IPS DF 6.9 (cell line): ENCODE data around the gene KIAA1210.

Experiments
- DNase-seq: peaks from one replicate; pipeline ENCODE4 v3.0.0-alpha.2; 2013; ENCODE audit warnings: low read depth, low spot score
- H3K27ac ChIP-seq: one replicate; pipeline ENCODE4 v1.5.1; 2013; ENCODE audit warnings: low read length, control low read depth
- H3K27me3 ChIP-seq: 2 replicates; pipeline ENCODE4 v1.6.1; 2013; ENCODE audit warnings: mild to moderate bottlenecking, low read length; ENCODE audit not compliant: control insufficient read depth, insufficient read depth
- H3K36me3 ChIP-seq: 2 replicates; pipeline ENCODE4 v1.6.1; 2013; ENCODE audit warnings: low read length; ENCODE audit not compliant: control insufficient read depth, insufficient read depth
- H3K4me1 ChIP-seq: 2 replicates; pipeline ENCODE4 v1.6.1; 2013; ENCODE audit warnings: low read length; ENCODE audit not compliant: control insufficient read depth, insufficient read depth
- H3K4me3 ChIP-seq: 2 replicates; pipeline ENCODE4 v1.5.1; 2013; ENCODE audit warnings: mild to moderate bottlenecking, low read length
- H3K9me3 ChIP-seq: 2 replicates; pipeline ENCODE4 v1.6.1; 2013; ENCODE audit warnings: low read length, inconsistent platforms; ENCODE audit not compliant: control insufficient read depth, insufficient read depth
- WGBS: extraction: QIAGEN DNeasy Blood & Tissue Kit; methylation state at CpG from one replicate; pipeline ENCODE4 v1.1.7; 2013; ENCODE audit warnings: mixed read lengths, missing lambda C conversion rate; ENCODE audit not compliant: insufficient read length, insufficient coverage; 5-methylcytosine and 5-hydroxymethylcytosine counted together

The KIAA1210 gene

DNA sequence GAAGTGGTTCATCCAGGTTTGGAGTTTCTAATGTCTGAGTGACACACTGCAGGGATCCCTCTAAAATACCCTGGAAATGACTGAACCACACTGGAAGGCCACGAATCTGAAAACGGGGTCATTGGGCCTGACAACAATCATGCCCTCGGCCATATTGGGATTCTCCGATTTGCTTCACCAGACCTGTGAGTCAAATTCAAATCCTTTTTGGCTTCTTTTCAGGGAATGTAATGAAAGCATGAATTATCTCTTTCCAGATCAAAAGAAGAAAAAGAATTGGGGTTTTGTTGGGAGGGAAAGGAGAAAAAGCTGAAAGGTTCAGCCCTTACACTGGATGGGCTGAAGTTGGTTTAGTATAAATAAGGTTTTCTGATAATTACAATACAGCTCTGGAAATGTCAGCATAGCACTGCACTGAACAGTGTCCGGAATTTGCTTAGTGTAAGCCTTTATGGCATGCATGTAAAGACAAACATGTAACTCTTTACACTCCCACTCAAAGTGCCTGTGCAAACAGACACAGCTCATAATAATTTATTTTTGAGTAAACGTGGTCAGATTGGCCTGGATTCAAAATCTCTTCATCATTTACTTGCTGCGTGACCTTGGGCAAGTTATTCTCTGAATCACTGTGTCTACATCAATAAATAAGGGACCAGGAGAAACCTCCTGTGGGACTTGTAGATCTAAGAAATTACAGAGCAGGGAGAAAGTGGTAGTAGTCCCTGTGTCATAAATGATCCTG is 33.4 kb downstream of the KIAA1210 start:
- H3K36me3 ChIP-seq = no peaks in the 10 kb centered on the region
- no peak overlapping the region for H3K4me3 ChIP-seq
- no CpG with 5 or more reads among the region's 7 CpGs for WGBS
- H3K27me3 ChIP-seq = no peaks in the 10 kb centered on the region
- DNase-seq = no peak
- H3K27ac ChIP-seq = no peak overlapping the region
- H3K9me3 ChIP-seq = no peaks in the 10 kb centered on the region
- H3K4me1 ChIP-seq = no peaks in the 10 kb centered on the region

DNA sequence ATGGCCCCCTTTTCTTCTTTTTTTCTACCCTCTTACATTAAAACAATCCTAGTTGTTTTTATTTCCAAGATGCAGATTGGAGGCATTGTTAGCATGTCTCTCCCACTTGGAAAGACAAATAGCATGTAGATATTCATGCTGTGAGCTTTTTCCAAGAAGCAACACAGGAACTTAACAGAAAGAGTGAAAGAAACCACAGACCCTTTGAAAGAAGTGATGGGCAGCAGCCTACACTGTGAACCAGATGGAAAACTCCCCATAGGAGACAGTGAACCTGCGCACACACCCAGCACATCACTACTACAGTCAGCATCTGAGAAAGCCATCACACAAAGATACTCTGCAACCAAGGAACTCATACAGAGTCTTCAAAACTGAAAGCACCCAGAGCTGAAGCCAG is 37.0 kb downstream of the KIAA1210 start:
- no CpG with 5 or more reads among the region's 1 CpG for WGBS
- DNase-seq = no peak
- H3K36me3 ChIP-seq = no peaks in the 10 kb centered on the region
- H3K9me3 ChIP-seq = no peaks in the 10 kb centered on the region
- H3K27me3 ChIP-seq = no peaks in the 10 kb centered on the region
- no peak overlapping the region for H3K4me3 ChIP-seq
- H3K27ac ChIP-seq = no peak overlapping the region
- no peaks in the 10 kb centered on the region for H3K4me1 ChIP-seq

DNA sequence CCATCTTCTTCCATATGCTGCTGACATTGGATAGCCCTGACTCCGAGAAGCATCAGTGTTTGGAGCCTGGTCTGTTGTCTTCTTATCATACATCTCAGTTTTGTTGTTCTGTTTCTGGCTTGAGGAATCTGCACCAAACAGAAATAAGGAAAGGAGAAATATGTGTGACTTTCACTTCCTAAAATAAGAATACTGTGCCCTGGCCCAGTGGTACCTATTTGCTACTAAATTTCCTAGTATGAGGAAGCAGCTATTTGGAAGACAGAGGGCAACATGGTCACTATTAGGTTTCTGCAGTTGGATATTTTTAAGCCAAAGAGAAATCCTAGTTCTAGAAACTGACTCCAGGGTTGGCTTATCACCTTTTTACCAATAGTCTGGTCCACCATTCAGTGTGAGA is 38.0 kb downstream of the KIAA1210 start:
- H3K9me3 ChIP-seq = no peaks in the 10 kb centered on the region
- no peaks in the 10 kb centered on the region for H3K36me3 ChIP-seq
- no CpG with 5 or more reads among the region's 1 CpG for WGBS
- no peak for DNase-seq
- no peak overlapping the region for H3K27ac ChIP-seq
- H3K4me3 ChIP-seq = no peak overlapping the region
- H3K4me1 ChIP-seq = no peaks in the 10 kb centered on the region
- no peaks in the 10 kb centered on the region for H3K27me3 ChIP-seq

DNA sequence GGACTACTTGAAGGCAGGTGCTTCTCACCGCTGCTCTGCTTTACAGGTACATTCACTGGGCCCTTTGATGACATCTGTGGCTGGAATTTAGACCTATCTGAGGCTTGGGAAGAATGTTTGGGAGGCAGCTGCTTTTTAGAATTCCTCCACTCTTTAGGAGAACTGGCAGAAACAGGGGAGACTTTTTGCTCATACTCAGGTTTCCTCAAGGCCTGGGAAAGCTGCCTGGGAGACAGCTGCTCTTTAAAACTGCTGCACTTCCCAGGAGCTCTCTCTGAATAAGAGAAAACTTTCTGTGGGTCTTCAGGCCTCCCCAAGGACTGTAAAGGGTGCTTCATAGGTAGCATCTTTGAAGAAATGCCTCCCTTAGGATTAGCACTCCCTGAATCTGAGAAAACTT is 40.5 kb downstream of the KIAA1210 start:
- Histone ChIP-seq H3K27ac (no peak overlapping the region), H3K4me1 (no peaks in the 10 kb centered on the region), H3K36me3 (no peaks in the 10 kb centered on the region), H3K27me3 (no peaks in the 10 kb centered on the region), H3K4me3 (no peak overlapping the region), H3K9me3 (no peaks in the 10 kb centered on the region)
- no CpG with 5 or more reads among the region's 1 CpG for WGBS
- no peak for DNase-seq

DNA sequence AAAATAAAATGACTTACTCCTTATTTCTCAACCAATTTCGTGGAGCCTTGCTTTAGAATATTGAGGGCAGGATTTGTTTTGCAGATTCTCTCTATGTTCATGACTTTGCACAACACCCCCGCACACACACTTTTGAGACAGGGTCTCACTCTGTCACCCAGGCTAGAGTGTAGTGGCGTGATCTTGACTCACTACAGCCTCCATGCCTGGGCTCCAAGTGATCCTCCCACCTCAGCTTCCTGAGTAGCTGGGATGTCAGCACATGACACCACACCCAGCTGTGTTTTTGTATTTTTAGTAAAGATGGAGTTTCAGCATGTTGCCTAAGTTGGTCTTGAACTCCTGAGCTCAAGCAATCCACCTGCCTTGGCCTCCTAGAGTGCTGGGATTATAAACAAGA is 42.8 kb downstream of the KIAA1210 start:
- Histone ChIP-seq H3K9me3 (no peaks in the 10 kb centered on the region), H3K27me3 (no peaks in the 10 kb centered on the region), H3K4me3 (no peak overlapping the region), H3K36me3 (no peaks in the 10 kb centered on the region), H3K4me1 (no peaks in the 10 kb centered on the region), H3K27ac (no peak overlapping the region)
- DNase-seq = no peak
- no CpG with 5 or more reads among the region's 3 CpGs for WGBS

DNA sequence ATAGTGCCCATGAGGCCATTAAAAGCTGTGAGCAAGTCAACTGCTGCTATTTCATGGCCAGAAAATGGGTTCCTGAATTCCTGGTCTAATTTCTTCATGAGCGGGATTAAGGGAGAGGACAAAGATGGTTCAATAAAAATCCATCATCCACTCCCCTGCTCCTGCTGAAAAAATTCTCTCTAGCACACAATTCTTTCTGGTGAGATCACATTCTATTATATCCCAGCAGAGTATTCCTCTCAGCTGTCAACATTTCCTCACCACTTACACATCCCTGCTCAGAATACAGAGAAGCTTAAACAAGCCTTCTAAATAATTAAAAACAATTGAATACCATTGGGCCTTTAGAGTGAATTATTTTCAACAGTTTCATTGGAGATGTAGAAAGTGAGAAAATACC is 45.3 kb downstream of the KIAA1210 start:
- no peak overlapping the region for H3K27ac ChIP-seq
- H3K9me3 ChIP-seq = no peaks in the 10 kb centered on the region
- no peaks in the 10 kb centered on the region for H3K36me3 ChIP-seq
- no peaks in the 10 kb centered on the region for H3K4me1 ChIP-seq
- WGBS = no CpG with 5 or more reads among the region's 1 CpG
- DNase-seq = no peak
- no peak overlapping the region for H3K4me3 ChIP-seq
- no peaks in the 10 kb centered on the region for H3K27me3 ChIP-seq

DNA sequence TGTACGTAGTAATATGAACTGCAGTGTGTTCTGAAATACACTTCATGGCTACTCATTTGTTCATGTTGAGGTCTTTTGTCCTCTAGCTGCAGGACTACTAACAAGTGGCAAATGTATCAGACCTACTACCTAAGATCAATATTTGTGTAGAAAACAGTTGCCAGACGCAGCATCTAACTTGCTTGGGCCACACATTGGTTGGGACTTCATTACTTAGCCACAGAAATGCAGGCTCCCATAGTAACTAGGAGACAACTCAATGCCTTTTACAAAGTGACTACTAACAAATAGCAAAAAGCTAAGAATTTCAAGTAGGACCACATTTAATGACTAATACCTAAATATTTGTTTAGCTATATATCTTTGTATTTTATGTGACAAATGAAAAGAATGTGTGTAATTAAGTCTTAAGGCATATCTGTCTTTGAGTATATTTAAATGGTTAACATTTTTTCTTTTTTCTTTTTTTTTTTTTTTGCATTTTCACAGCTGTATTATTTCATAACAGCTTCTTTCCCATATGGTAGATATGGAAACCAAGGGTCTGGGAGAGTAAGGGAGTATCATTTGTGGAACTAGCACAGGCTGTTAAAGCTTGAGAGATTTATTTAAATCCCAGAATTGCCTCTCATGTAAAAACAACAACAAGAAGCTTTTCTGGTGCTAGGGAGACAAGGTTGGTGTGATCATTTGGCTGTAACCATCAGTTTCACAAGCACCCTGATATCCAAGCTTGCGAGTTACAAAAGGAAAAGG is 52.2 kb downstream of the KIAA1210 start:
- Histone ChIP-seq H3K9me3 (no peaks in the 10 kb centered on the region), H3K27me3 (no peaks in the 10 kb centered on the region), H3K4me1 (no peaks in the 10 kb centered on the region), H3K36me3 (no peaks in the 10 kb centered on the region), H3K27ac (no peak overlapping the region), H3K4me3 (no peak overlapping the region)
- no CpG with 5 or more reads among the region's 3 CpGs for WGBS
- DNase-seq = no peak

DNA sequence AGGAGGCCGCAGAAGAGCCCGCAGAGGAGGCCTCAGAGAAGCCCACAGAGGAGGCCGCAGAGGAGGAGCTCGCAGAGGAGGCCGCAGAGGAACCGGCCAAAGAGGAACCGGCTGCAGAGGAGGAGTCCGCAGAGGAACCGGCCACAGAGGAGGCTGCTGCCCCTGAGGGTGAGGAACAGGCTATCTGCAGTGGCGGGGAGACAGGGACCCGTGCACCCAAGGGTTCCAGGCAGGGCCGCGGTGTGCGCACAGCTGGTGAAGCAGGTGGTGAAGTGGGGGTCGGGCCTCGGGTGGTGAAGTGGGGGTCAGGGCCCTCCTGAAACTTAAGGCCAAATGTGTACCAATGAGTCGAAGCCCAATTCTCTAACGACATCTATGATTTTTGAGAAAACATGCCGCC is 53.7 kb downstream of the KIAA1210 start:
- H3K4me3 ChIP-seq = no peak overlapping the region
- no peaks in the 10 kb centered on the region for H3K4me1 ChIP-seq
- H3K27me3 ChIP-seq = no peaks in the 10 kb centered on the region
- no peak for DNase-seq
- no peak overlapping the region for H3K27ac ChIP-seq
- no peaks in the 10 kb centered on the region for H3K9me3 ChIP-seq
- no peaks in the 10 kb centered on the region for H3K36me3 ChIP-seq
- WGBS = no CpG with 5 or more reads among the region's 19 CpGs

DNA sequence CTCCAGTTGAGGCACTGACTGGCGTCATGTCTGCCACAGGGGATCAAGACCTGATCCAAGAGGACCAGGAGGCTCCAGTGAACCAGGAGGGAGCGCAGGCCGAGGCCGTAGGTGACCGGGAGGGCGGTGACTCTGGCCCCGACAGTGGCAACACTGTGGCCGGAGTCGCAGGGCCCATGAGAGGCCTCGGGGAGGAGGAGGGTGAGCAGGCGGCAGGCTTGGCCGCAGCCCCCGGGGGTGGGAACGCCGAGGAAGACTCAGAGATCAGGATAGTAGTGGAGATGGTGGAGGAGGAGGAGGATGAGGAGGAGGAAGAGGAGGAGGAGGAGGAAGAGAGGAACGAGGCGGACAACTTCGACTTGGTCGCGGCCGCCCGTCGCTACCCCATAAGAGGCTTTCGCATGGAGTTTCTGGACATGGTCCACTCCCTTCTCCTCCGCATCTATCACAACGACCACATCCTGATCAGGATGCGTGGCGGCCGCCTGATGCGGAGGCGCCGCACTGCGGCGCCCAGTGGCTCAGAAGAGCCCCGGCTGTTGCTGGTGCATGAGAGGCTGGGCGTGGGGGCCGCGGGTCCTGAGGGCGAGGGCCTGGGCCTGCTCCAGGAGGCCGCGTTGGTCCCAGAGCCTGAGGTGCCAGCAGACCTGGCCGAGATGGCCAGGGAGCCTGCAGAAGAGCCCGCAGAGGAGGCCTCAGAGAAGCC is 54.3 kb downstream of the KIAA1210 start:
- H3K4me3 ChIP-seq = no peak overlapping the region
- no peak overlapping the region for H3K27ac ChIP-seq
- WGBS = no CpG with 5 or more reads among the region's 43 CpGs
- H3K9me3 ChIP-seq = no peaks in the 10 kb centered on the region
- no peaks in the 10 kb centered on the region for H3K36me3 ChIP-seq
- H3K4me1 ChIP-seq = no peaks in the 10 kb centered on the region
- no peak for DNase-seq
- no peaks in the 10 kb centered on the region for H3K27me3 ChIP-seq

DNA sequence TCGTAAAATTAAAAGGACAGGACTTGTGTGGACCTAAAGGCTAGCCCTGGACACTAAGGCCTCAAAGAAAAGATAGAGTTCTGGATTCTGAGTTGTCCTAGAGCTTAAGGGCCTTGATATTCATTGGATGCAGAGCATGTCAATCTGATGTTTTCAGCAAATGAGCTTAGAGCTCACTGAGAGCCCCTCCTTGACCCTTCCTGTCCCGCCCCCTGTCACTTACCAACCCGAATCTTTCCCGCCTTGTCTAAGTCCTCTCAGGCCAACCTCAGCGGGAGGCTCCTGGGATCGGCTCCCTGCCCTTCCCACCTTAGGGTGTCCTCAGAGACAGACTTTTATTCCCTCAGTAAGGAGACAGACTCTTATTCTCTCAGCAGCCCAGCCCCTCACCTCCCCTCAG is 54.9 kb downstream of the KIAA1210 start, which contains the start of gene CT47C1:
CT47C1 (plus strand) TSS at position 250 of the 400 bp plus-strand sequence. CDS start 233 bp downstream, outside the sequence.
- no peak for DNase-seq
- H3K27ac ChIP-seq = no peak within 1 kb of the TSS
- no peaks in the 10 kb centered on the region for H3K27me3 ChIP-seq
- H3K4me3 ChIP-seq = no peak within 1 kb of the TSS
- H3K4me1 ChIP-seq = no peaks in the 10 kb centered on the region
- H3K36me3 ChIP-seq = no peaks in the 10 kb centered on the region
- no CpG with 5 or more reads among the region's 6 CpGs for WGBS
- H3K9me3 ChIP-seq = no peaks in the 10 kb centered on the region
